GM20431 (cell line): Measurements from ENCODE around the gene CYB5RL.
"Not testable (repeated sequence)": the region's sequence is repeated elsewhere in the genome, so short reads cannot be mapped to it uniquely, and the experiment has no call there.

Source experiments
- in situ Hi-C: fragments of 300-500 bp; cut with MseI, MboI; formaldehyde crosslinking; loops from one replicate; pipeline ENCODE4 v1.15.0; 2020; ENCODE audit warnings: low sequenced_read_pairs; ENCODE audit not compliant: unreplicated experiment

CYB5RL gene, protein sequence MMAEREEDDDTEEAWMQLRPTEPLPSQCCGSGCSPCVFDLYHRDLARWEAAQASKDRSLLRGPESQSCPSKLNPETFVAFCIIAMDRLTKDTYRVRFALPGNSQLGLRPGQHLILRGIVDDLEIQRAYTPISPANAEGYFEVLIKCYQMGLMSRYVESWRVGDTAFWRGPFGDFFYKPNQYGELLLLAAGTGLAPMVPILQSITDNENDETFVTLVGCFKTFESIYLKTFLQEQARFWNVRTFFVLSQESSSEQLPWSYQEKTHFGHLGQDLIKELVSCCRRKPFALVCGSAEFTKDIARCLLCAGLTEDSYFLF

DNA sequence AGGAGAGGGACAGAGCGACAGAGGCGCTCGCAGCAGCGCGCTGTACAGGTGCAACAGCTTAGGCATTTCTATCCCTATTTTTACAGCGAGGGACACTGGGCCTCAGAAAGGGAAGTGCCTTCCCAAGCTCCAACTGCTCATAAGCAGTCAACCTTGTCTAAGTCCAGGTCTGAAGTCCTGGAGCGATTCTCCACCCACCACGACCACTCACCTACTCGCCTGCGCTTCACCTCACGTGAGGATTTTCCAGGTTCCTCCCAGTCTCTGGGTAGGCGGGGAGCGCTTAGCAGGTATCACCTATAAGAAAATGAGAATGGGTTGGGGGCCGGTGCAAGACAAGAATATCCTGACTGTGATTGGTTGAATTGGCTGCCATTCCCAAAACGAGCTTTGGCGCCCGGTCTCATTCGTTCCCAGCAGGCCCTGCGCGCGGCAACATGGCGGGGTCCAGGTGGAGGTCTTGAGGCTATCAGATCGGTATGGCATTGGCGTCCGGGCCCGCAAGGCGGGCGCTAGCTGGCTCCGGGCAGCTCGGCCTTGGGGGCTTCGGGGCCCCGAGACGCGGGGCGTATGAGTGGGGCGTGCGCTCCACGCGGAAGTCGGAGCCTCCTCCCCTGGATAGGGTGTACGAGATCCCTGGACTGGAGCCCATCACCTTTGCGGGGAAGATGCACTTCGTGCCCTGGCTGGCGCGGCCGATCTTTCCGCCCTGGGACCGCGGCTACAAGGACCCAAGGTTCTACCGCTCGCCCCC is at the start of gene CYB5RL, which contains the start of gene MRPL37:
CYB5RL (minus strand) TSS at position 266 of the 754 bp plus-strand sequence. CDS start 4,414 bp downstream, outside the sequence.
MRPL37 (plus strand) TSS at position 403 of the 754 bp plus-strand sequence; CDS start at position 480, 77 bp downstream.
- in situ Hi-C loops = no loop called here

DNA sequence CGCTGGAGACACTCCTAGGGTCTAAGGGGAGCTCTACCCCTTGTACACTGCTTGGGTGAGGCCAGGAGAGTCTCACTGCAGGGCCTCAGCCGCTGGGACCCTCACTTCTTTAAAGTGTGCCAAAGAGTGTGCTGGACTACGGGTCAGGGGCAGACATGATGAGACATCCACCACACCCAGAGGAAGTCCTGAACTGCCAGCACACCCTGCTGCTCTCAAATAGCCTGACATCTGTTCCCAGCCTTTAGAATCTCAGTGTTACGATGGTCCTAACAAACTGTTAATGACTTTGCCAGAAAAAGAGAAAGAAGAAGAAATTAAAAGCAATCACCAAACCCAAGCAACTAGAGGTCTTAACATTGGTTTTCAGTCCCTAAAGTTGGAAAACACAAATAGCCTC is 49.1 kb upstream of the CYB5RL start:
- in situ Hi-C loops = no loop called here

- in situ Hi-C loops = no loop called here
Observed at GRCh38 chr1:54247863-54248515, 48.2 kb upstream of the CYB5RL start.

DNA sequence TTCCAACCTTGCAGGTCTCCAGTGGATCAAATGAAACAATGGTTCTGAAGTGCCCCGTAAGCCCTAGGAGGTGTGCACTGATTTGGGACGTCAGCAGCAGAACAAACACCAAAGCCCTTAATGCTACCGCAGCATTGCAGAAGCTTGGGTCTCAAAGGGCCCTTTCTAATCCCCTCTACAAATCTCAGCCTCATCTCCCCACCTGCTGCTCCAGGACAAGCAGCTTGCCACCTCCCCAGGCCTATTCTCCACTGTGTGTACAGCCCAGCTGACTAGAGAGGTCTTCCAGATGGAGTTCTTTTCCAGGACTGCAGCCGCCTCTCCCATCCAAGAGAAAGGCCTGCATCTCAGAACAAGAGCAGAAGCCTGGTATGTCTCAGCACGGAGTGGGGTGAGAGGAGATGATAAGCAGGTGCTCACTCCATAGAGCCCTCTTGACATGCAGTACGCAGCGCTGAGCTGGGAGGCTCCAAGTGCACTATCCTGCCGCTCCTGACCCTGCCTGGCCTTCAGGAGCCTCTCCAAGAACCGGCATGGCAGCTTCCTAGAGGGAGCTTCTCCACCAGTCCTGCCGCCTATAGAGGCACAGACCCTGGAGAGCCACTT is 46.4 kb upstream of the CYB5RL start:
- in situ Hi-C loops = no loop called here

DNA sequence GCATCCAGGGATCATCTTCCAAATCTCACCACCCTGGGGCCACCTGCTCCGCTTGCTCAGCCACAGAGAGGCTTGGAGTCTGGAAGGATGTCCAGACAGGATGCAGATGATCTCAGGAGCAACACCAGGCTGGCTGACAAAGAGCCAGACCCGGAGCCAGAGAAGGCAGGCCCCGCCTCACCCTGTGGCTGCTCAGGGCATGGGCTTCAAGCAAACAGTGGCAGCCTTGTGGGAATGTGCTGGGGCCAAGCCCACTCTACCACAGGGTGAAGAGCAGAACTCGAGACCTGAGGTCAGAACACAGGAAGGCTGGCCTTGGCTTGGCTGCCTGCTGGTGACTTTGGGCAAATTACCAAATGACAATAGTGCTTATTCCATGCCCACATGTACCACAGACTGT is 45.7 kb upstream of the CYB5RL start:
- in situ Hi-C loops = no loop called here

- in situ Hi-C loops = no loop called here
Observed at GRCh38 chr1:54244655-54245054, 44.8 kb upstream of the CYB5RL start.

GRCh38 chr1:54243022-54243421 is 43.2 kb upstream of the CYB5RL start:
- in situ Hi-C loops = no loop called here

DNA sequence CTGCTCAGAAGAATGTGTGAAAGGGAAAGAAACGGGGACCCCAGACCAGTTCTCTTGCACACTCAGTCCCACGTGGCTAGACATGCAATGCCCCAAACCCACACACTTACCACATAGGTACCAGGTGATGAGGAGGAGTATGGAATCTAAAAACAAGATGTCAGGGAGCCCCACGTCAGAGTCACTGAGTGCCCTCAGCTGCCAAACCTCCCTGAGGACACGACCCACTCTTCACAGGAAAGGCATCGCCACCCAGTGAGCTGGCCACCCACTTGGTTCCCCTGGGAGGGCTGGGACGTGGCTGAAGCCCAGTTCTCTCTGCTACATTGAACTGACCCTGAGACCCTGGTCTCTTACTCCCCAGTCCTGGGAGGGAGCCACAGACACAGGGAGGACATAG is 41.5 kb upstream of the CYB5RL start:
- in situ Hi-C loops = no loop called here

- in situ Hi-C loops = no loop called here
Observed at GRCh38 chr1:54240741-54241335, 41.0 kb upstream of the CYB5RL start.

DNA sequence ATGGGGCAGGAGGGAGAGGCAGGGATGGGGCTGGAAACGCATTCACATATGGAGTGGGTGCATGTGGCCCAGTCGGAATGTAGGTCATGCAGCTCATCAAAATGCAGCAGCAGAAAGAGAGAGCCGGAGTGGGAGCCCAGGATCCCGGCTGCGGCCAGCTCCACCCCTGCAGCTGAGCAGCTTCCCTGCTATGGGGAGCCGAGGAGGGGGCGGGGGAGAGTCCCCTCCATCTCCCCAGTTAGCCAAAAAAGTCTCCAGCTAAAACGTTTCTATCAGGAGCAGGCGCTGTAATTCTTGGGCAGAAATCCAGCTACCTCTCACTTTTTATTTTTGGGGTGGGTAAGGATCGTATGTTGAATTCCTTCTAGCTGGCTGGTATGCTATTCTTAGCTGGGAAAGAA is 39.8 kb upstream of the CYB5RL start:
- in situ Hi-C loops = no loop called here

- in situ Hi-C loops = no loop called here
Observed at GRCh38 chr1:54239035-54239383, 39.2 kb upstream of the CYB5RL start.

DNA sequence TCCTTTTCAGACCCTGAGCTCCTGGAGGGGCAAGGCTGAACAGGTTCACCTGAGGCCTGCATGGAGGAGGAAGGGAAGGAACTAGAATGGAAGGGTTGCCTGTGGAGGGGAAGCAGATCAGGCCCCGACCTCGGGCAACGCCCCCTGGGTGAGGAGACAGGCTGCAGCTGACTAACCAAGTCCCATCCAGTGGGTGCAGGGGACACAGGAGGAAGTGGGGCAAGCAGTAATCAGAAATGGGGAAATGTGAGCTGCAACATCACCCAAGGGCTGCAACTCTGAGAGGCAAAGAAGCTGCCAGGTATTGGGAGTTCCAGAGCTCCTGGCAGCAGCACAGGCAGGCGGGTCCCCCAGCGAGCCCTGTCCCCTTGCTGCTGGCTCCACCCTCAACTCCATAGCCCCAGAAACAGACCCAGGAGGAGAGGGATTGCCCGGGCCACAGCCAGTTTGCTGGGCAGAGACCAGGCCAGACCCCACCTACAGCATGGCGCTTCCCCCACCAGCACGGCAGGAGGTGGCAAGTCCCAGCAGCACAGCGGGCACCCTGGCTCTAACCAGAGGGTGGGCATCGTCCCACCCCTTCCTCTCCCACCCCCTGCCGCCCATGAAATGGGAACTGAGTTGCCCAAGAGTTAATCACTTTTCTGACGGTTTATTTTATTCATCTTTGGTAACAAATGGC is 38.7 kb upstream of the CYB5RL start:
- in situ Hi-C loops = no loop called here

DNA sequence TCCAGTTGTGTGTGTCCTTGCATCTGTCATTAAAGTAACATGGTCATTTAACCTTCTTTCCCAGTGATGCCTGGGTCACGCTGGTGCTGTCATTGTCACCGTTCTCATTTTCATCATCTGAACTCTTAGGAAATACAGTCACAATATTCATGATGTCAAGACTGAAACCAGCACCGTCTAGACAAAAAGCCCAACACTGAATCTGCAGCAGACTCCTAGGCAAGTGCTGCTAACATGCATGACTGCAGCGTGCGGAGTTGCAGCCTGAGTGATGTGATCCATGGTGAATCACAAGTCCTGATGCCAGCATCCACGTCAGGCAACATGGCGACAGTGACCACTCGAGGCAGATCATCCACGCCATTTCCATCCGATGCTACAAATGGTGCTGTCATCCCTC is 37.8 kb upstream of the CYB5RL start:
- in situ Hi-C loops = no loop called here

DNA sequence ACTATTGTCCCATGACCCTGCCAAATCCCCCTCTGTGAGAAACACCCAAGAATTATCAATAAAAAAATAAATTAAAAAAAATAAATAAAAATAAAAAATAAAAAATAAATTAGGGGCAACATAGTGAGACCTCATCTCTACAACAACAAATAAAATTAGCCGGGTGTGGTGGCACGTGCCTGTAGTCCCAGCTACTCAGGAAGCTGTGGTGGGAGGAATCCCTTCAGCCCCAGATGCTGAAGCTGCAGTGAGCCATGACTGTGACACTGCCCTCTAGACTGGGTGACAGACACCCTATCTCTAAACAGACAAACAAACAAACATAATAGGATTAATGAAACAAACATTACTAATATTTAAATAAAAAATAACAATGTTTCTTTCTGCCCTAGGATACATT is 34.5 kb upstream of the CYB5RL start:
- in situ Hi-C loops = no loop called here

DNA sequence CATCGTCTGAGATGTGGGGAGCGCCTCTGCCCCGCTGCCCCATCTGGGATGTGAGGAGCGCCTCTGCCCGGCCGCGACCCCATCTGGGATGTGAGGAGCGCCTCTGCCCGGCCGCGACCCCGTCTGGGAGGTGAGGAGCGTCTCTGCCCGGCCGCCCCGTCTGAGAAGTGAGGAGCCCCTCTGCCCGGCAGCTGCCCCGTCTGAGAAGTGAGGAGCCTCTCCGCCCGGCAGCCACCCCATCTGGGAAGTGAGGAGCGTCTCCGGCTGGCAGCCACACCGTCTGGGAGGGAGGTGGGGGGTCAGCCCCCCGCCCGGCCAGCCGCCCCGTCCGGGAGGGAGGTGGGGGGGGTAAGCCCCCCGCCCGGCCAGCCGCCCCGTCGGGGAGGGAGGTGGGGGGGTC is 33.4 kb upstream of the CYB5RL start:
- in situ Hi-C loops = not testable (repeated sequence)

- in situ Hi-C loops = no loop called here
Observed at GRCh38 chr1:54230507-54231339, 30.9 kb upstream of the CYB5RL start.

- in situ Hi-C loops = no loop called here
Observed at GRCh38 chr1:54229281-54229891, 29.6 kb upstream of the CYB5RL start.

- in situ Hi-C loops = no loop called here
Observed at GRCh38 chr1:54228638-54229079, 28.8 kb upstream of the CYB5RL start.
